ENCODE data around the gene ETS1.
A peak's percentile ranks its signal among the peaks of the same experiment; 100 is the strongest.

DNA sequence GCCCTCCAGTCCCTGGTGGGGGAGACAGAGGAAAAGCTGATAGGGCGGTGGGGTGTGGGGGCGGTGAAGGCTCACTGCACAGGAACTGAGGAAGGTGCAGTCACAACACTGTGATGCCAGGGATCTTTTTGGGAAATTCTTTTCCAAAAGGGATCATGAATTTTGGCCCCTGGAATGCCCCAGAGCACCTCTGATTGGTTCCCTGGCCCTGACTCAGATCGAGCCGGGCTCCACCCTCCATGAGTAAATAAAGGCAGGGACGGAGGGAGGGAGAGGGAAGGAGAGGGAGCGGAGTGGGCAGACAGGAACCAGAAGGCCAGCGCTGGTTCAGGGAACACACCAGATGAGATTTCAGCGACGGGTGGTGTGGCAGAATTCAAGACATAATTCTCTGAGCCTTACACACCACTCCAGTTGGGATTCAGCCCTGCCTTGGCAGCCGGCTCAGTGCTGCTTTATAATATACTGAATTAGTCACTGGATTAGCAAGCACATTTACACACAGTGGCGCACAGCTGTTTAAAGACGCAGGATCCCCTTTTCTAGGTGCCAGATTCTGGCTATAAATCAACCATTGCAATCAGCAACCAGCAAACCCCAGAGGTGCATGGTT lies 80.3 kb downstream of the ETS1 start:
- TF ChIP-seq, protein P1, sequence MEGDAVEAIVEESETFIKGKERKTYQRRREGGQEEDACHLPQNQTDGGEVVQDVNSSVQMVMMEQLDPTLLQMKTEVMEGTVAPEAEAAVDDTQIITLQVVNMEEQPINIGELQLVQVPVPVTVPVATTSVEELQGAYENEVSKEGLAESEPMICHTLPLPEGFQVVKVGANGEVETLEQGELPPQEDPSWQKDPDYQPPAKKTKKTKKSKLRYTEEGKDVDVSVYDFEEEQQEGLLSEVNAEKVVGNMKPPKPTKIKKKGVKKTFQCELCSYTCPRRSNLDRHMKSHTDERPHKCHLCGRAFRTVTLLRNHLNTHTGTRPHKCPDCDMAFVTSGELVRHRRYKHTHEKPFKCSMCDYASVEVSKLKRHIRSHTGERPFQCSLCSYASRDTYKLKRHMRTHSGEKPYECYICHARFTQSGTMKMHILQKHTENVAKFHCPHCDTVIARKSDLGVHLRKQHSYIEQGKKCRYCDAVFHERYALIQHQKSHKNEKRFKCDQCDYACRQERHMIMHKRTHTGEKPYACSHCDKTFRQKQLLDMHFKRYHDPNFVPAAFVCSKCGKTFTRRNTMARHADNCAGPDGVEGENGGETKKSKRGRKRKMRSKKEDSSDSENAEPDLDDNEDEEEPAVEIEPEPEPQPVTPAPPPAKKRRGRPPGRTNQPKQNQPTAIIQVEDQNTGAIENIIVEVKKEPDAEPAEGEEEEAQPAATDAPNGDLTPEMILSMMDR (IDR thresholded peaks at IDR 0.05 in 4 of 5, conservative IDR thresholded peaks at IDR 0.05 in 1 of 5) = no peak
- peak; percentile 59 to 78 for TF ChIP-seq POLR2A (IDR thresholded peaks at IDR 0.05)

Measured in gastrocnemius medialis (tissue), 4 donors.